NCI-H1930 (cell line): Measurements from ENCODE around the gene TCF7L2.

Experiments
- DNase-seq, 2 experiments: peaks; one replicate each; lab custom pipeline; 2025; lab: John Stamatoyannopoulos, UW

Gene TCF7L2

GRCh38 chr10:112946649-112947048 is 3.4 kb upstream of the TCF7L2 start:
- DNase-seq, result no peak

GRCh38 chr10:112948196-112948595 is 1.9 kb upstream of the TCF7L2 start:
- DNase-seq, result no peak

- DNase-seq, result no peak
These were observed 764 bp upstream of the TCF7L2 start for GRCh38 chr10:112949143-112949823.

GRCh38 chr10:112950714-112951358 is 789 bp downstream of the TCF7L2 start:
- no peak for DNase-seq

GRCh38 chr10:112951359-112952281 is 1.6 kb downstream of the TCF7L2 start:
- DNase-seq, result no peak

- DNase-seq, result no peak
These were observed 2.5 kb downstream of the TCF7L2 start for GRCh38 chr10:112952282-112953173.

- DNase-seq, result no peak
These were observed 3.4 kb downstream of the TCF7L2 start for GRCh38 chr10:112953174-112954159.

GRCh38 chr10:112954974-112955581 is 5.0 kb downstream of the TCF7L2 start:
- no peak for DNase-seq

GRCh38 chr10:112955582-112956421 is 5.8 kb downstream of the TCF7L2 start:
- DNase-seq, result no peak

- DNase-seq, result no peak
These were observed 6.7 kb downstream of the TCF7L2 start for GRCh38 chr10:112956631-112957350.

GRCh38 chr10:112957640-112958092 is 7.6 kb downstream of the TCF7L2 start:
- no peak for DNase-seq

GRCh38 chr10:112958275-112958995 is 8.4 kb downstream of the TCF7L2 start:
- DNase-seq, result no peak

- DNase-seq, result no peak
These were observed 9.3 kb downstream of the TCF7L2 start for GRCh38 chr10:112959207-112959838.

GRCh38 chr10:112960151-112960681 is 10.2 kb downstream of the TCF7L2 start:
- no peak for DNase-seq

GRCh38 chr10:112961609-112962008 is 11.6 kb downstream of the TCF7L2 start:
- no peak for DNase-seq

GRCh38 chr10:112962343-112962742 is 12.3 kb downstream of the TCF7L2 start:
- DNase-seq, result no peak

- DNase-seq, result no peak
These were observed 13.8 kb downstream of the TCF7L2 start for GRCh38 chr10:112963835-112964234.
